Ishikawa (cell line): ENCODE results near the gene ZNF205.

Experiments used
- CEBPB ChIP-seq: IDR thresholded peaks from 2 replicates; pipeline ENCODE4 v1.6.1; 2012
- CREB1 ChIP-seq: IDR thresholded peaks from 2 replicates; pipeline ENCODE4 v1.6.1; 2012; ENCODE audit warnings: low read depth
- EGR1 ChIP-seq: IDR thresholded peaks from 2 replicates; pipeline ENCODE4 v1.6.1; 2012
- EP300 ChIP-seq: IDR thresholded peaks from 2 replicates; pipeline ENCODE4 v1.6.1; 2012; ENCODE audit warnings: borderline replicate concordance
- FOXM1 ChIP-seq: IDR thresholded peaks from 2 replicates; pipeline ENCODE4 v1.6.1; 2012; ENCODE audit warnings: low read depth, borderline replicate concordance
- MAX ChIP-seq: IDR thresholded peaks from 2 replicates; pipeline ENCODE4 v1.6.1; 2012
- NFIC ChIP-seq: IDR thresholded peaks from 2 replicates; pipeline ENCODE4 v1.6.1; 2012
- RAD21 ChIP-seq: IDR thresholded peaks from 2 replicates; pipeline ENCODE4 v1.6.1; 2012; ENCODE audit warnings: low read depth
- REST ChIP-seq: IDR thresholded peaks from 2 replicates; pipeline ENCODE4 v1.6.1; 2012; ENCODE audit warnings: low read depth, mild to moderate bottlenecking
- TAF1 ChIP-seq: IDR thresholded peaks from 2 replicates; pipeline ENCODE4 v1.6.1; 2012; ENCODE audit warnings: low read depth, mild to moderate bottlenecking
- TCF12 ChIP-seq: IDR thresholded peaks from 2 replicates; pipeline ENCODE4 v1.6.1; 2012; ENCODE audit warnings: low read depth
- TEAD4 ChIP-seq: IDR thresholded peaks from 2 replicates; pipeline ENCODE4 v1.6.1; 2012
- USF1 ChIP-seq: IDR thresholded peaks from 2 replicates; pipeline ENCODE4 v1.6.1; 2012
- YY1 ChIP-seq: IDR thresholded peaks from 2 replicates; pipeline ENCODE4 v1.6.1; 2012; ENCODE audit warnings: low read depth
- ZBTB7A ChIP-seq: IDR thresholded peaks from 2 replicates; pipeline ENCODE4 v1.6.1; 2012; ENCODE audit warnings: low read depth

ZNF205 gene

GRCh38 chr16:3094289-3095027 is 17.9 kb upstream of the ZNF205 start:
- no peak for TF ChIP-seq NFIC
- no peak for TF ChIP-seq YY1
- no peak for TF ChIP-seq CREB1
- TF ChIP-seq EP300: no peak
- no peak for TF ChIP-seq EGR1
- TF ChIP-seq RAD21: peak; percentile 65
- TF ChIP-seq REST: no peak

GRCh38 chr16:3095869-3096268 is 16.5 kb upstream of the ZNF205 start:
- TF ChIP-seq CREB1 (no peak), USF1 (no peak), REST (no peak), RAD21 (peak; percentile 17; the same call in 1 of the 2 replicates)

- TF ChIP-seq EGR1 (no peak), TAF1 (no peak), TCF12 (no peak), YY1 (no peak), TEAD4 (no peak), CEBPB (no peak), ZBTB7A (no peak), NFIC (no peak), FOXM1 (no peak), RAD21 (no peak), USF1 (no peak), REST (no peak), CREB1 (no peak)
These were observed 16.0 kb upstream of the ZNF205 start for GRCh38 chr16:3096362-3096761.

GRCh38 chr16:3097266-3097665 is 15.1 kb upstream of the ZNF205 start:
- TF ChIP-seq RAD21 (no peak), REST (no peak), CEBPB (no peak), ZBTB7A (no peak), MAX (no peak), YY1 (no peak), FOXM1 (no peak), CREB1 (no peak), TCF12 (no peak), EGR1 (no peak)
